Fibroblast of skin of left biceps (primary cell): ENCODE data around the gene ZBTB16.

Experiments used
- DNase-seq, 2 experiments: peaks; one replicate each; pipeline ENCODE4 v3.0.0-alpha.2; 2013; ENCODE audit warnings: low read depth in 2 of 2

ZBTB16 gene

GRCh38 chr11:114064216-114064615 lies 4.7 kb downstream of the ZBTB16 start:
- no peak for DNase-seq

- no peak for DNase-seq
Measured at GRCh38 chr11:114065094-114065493, 5.6 kb downstream of the ZBTB16 start.

GRCh38 chr11:114066046-114066648 lies 6.6 kb downstream of the ZBTB16 start:
- DNase-seq, result no peak

DNA sequence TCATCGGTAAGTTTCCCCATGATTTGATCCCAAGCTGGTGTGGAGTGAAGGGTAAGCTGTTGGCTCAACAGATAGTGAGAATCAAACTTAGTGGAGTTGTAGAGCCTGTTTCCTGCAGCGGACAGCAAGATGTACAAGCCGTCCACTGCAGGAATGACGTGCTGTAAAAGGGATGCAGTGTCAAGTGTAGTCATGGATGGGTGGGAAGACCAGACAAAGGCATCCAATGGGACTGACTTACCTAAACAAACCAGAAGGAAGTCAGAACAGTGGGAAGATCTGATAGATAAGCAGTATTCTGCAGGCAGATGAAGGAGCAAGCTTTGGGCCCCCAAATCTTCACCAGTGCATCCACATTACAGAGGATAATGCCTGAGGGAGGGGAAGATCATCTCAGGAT lies 8.8 kb downstream of the ZBTB16 start:
- no peak for DNase-seq

DNA sequence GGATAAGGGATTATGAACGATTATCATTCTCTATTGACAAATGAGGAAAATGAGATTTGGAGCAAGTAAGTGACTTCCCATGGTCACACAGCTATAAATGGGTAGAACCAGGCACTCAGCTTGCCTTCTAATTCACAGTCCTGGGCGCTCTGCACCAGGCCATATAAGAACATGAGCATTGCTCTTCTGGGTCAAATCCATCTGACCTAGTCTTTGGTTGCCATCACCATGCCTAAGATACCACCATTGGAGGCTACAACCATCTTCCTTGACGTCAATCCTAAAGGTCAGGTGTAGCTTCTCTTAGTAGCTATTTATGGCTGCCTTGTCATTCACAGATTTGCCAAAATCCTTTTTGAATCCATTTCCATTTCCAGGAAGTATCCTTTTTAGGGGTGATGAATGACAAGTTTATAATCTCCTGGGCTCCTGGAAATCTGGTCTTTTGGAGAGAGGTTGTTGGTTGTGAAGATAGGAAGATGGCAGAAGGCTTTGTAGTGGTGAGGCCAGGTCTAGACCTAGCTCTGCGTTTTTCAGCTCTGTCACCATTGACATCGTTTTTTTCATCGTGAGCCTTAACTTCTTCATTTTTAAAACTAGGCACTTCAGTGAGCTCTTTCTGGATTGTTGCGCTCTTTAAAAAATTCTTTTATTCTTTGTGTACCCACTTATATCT lies 11.1 kb downstream of the ZBTB16 start:
- DNase-seq, result no peak

- no peak for DNase-seq
Measured at GRCh38 chr11:114073007-114073827, 13.7 kb downstream of the ZBTB16 start.

DNA sequence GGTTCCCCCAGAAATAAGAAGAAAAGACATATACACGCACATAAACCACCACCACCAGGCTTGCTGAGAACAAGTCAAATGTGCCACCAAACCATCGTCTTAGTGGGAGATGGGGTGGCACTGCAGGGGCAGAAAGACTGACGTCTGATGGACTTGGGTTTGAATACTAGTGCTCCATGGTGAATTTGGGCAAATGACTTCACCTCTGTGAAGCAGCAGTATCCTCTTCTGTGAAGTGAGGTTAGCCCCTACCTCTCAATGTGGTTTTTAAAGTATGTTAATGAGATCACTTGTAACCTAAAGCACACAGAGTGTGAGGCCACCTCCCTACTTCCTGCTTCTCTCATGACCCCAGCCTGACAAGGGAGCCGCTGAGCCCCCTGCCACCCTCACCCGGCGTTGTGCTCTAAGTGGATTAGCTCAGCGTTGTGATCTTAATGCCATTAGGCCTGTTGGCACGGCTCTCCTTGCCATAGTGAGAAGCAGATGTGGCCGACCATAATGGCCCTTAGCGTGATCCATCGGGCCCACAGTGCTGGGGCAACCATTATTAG lies 14.4 kb downstream of the ZBTB16 start:
- no peak for DNase-seq

GRCh38 chr11:114074546-114075343 lies 15.2 kb downstream of the ZBTB16 start:
- DNase-seq, result no peak

- no peak for DNase-seq
Measured at GRCh38 chr11:114075344-114075610, 15.8 kb downstream of the ZBTB16 start.

- DNase-seq, result peak; percentile 19
Measured at GRCh38 chr11:114075891-114076441, 16.5 kb downstream of the ZBTB16 start.

DNA sequence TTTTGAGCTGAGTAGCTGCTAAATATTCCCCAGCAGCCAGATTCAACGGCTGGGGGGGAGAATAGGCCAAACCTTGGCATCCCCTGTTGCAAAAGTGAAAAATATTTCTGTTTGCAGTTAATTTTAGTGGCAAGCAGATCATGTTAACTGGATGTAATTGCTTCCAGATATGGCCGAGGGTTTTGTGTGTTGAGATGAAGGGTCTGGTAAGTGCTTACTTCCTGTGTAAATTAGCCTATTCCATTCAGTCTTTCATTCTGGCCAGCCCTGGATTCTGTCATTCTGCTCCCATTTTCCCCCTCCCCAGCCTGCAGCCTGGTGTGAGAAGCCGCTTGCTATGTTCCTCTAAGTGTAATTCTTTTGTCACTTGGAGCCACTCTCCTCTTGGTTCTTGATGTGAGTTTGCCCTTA lies 17.4 kb downstream of the ZBTB16 start:
- peak; percentile 10 to 17 for DNase-seq

- DNase-seq, result no peak
Measured at GRCh38 chr11:114077482-114078305, 18.2 kb downstream of the ZBTB16 start.

GRCh38 chr11:114078423-114078822 lies 18.9 kb downstream of the ZBTB16 start:
- no peak for DNase-seq

DNA sequence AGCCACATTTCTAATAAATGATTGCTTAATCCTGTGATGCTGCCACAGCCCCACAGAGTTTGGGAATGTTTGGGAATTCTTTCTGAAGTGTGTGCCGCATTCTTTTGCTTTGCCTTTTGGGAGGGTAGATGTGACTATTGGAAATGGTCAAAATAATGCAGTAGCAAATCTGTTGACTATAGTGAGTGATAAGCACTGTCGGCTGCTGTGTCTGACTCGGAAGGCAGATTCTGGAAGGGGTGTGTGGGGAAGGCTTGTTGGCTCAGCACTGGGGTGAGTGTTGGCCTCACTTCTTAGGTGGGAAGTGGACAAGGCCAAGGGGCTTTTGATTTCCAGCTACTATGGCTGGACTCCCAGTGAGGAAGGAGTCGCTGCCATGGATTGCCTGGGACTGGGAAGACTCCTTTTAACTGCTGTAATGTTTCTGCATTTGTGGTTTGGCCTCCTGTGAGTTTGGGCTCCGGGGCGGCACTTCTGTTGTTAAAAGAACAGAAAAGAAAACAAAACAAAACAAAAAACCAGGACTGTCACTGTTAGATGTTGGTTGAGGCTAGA lies 20.1 kb downstream of the ZBTB16 start:
- no peak for DNase-seq

DNA sequence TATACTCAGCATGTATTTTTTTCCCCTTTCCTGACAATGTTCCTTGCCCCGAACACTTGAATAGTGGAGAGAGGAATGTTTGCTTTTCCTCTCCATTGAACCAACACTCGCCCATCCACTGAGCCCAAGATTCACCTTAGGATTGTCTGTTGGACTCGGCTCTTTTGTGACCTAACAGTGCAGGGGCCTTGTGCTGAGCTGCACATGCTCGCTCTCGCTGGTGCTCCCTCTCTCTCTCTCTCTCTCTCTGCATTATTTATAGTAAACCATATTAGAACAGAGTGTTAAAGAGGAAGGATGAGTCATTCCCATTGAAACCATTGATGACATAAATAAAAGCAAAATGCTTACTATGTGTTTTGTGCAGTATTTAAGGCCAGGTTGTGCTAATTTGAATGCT lies 20.7 kb downstream of the ZBTB16 start:
- no peak for DNase-seq

DNA sequence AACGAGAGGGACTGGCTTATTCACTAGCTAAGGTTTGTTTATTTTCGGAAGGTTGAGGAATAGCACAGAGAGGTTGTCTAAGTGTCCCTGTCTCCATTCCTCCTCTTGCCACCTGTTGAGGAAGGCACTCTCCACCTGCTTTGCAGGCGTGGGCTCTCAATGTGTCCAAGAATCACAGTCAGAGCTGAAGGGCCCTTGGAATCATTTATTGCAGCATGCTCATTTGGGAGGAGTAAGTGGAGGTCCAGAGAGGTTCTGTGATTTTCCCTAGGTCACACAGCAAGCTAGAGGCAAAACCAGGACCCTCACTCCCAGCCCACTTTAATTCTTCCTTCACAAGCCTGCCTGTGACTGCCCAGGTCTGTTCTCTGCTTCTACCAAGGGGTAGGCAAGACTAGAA lies 21.3 kb downstream of the ZBTB16 start:
- no peak for DNase-seq

- DNase-seq, result no peak
Measured at GRCh38 chr11:114081641-114082414, 22.3 kb downstream of the ZBTB16 start.

DNA sequence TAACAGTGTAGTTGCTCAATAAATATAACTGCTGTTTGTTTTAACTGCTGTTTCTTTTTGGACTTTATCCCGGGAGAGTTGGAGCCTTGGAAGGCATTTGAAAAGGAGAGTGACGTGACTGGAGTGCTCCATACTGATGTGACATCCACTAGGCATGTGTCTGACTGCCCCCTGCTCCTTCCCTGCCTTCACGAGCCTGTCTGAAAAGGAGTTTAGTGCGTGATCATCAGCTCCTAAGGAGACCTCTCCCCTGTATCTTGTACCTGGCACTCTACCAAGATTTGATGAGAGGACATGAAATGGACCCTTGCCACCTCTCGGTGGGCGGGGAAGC lies 22.9 kb downstream of the ZBTB16 start:
- DNase-seq, result no peak

DNA sequence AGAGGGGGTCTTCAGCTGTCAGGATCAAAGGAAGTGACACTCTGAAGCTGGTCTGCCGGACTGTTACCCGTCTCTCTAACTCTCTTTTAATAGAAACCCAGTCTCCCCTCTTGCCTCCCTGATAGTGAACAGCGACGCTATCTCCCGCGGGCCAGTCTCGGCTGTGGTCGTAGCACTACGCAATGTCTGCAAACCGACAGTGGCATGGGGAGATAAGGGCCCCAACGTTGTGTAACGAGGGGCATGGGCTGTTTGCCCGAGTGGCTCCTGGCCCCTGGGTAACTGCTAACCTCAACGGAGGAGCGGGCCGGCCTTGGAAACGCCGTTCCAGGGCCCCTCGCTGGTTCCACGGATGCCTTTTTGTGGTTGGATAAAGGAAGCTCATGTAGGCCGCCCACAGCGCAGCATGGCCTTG lies 23.3 kb downstream of the ZBTB16 start:
- no peak for DNase-seq
